K562 (cell line): ENCODE measurements around the gene ADAR. TPM values are rescaled to one million over a fixed set of nuclear protein-coding genes. Genes with fewer than 3 reads are reported as not detected.

ENCODE experiments used
- ATAC-seq: fragments of 200-7000 bp; cut with Tn5 transposase; 3 replicates; pipeline ENCODE4 v1.9.1; 2020; ENCODE audit warnings: moderate library complexity
- BruUV-seq: library from RNA; stranded (reverse); fragments of 400-500 nt; replicated peaks from 2 replicates; lab custom pipeline; 2021; lab: Mats Ljungman, UMichigan
- CTCF ChIA-PET: fragments of 300-600 bp; formaldehyde crosslinking; extraction: SDS; loops from one replicate; lab custom pipeline; 2021; ENCODE audit warnings: low intra/inter-chr PET ratio; lab: Yijun Ruan, JAX
- POLR2A ChIA-PET: fragments of 300-600, 350-650 bp; sonication (Branson Sonifier 250); formaldehyde crosslinking; extraction: SDS; loops from one replicate; lab custom pipeline; 2021; ENCODE audit warnings: antibody characterized with exemption, inconsistent platforms; lab: Yijun Ruan, JAX
- DNase-seq, 4 experiments: peaks; one replicate each; pipeline versions ENCODE4 v3.0.0 to v3.0.0-alpha.2; 2011 to 2018; ENCODE audit warnings: low spot score in 3 of 4, mixed read lengths in 3 of 4; ENCODE audit errors: extremely low read depth in 1 of 4
- FAIRE-seq: peaks from 2 replicates; lab custom pipeline; 2011; peaks lifted over from hg19 to GRCh38; lab: Jason Lieb, UNC
- H2AFZ ChIP-seq: 2 replicates; pipeline ENCODE4 v1.6.0; 2011; ENCODE audit warnings: low read depth, low read length, control low read depth, inconsistent platforms
- H3K27ac ChIP-seq: fragments of 200-600 bp; 3 replicates; pipeline ENCODE4 v1.8.0; 2011; ENCODE audit warnings: low read depth, mild to moderate bottlenecking, control low read depth, inconsistent platforms, low read length, moderate library complexity, mixed read lengths; ENCODE audit errors: extremely low read depth
- H3K27me3 ChIP-seq, 2 experiments: fragments of 300-600 bp in 1 of 2; 2 replicates in 1 of 2; 3 replicates in 1 of 2; pipeline versions ENCODE4 v1.6.0 to v1.8.0; 2011; ENCODE audit warnings: inconsistent platforms in 2 of 2, low read length in 2 of 2, mild to moderate bottlenecking in 1 of 2, mixed read lengths in 1 of 2, moderate library complexity in 1 of 2; ENCODE audit not compliant: control insufficient read depth in 2 of 2, insufficient read depth in 2 of 2
- H3K36me3 ChIP-seq: fragments of 300-600 bp; 3 replicates; pipeline ENCODE4 v1.8.0; 2011; ENCODE audit warnings: mild to moderate bottlenecking, low read length, inconsistent platforms; ENCODE audit not compliant: control insufficient read depth, insufficient read depth
- H3K4me1 ChIP-seq, 2 experiments: fragments of 200-600 bp in 1 of 2; replicated peaks in 1 of 2; 2 replicates in 1 of 2; 3 replicates in 1 of 2; pipeline versions ENCODE4 v1.5.1 to v1.8.0; 2011; ENCODE audit warnings: inconsistent platforms in 2 of 2, low read length in 2 of 2, mild to moderate bottlenecking in 1 of 2, mixed read lengths in 1 of 2, moderate library complexity in 1 of 2; ENCODE audit not compliant: control insufficient read depth in 2 of 2, insufficient read depth in 2 of 2
- H3K4me2 ChIP-seq: 2 replicates; pipeline ENCODE4 v1.6.1; 2011; ENCODE audit warnings: low read length, control low read depth, inconsistent platforms, mixed read lengths; ENCODE audit not compliant: insufficient read depth
- H3K4me3 ChIP-seq: fragments of 200-600 bp; sonication (generic), shearing (Covaris generic); 2 replicates; pipeline ENCODE4 v1.5.1; 2016; ENCODE audit warnings: control low read depth, inconsistent platforms
- H3K79me2 ChIP-seq: fragments of 200-600 bp; 3 replicates; pipeline ENCODE4 v1.8.0; 2011; ENCODE audit warnings: low read length, inconsistent platforms; ENCODE audit not compliant: control insufficient read depth, insufficient read depth
- H3K9ac ChIP-seq, 2 experiments: 2 replicates each; pipeline versions ENCODE4 v1.6.0 to v1.6.1; 2011; ENCODE audit warnings: low read depth in 2 of 2, low read length in 2 of 2, control low read depth in 1 of 2, inconsistent platforms in 1 of 2, mild to moderate bottlenecking in 1 of 2, mixed read lengths in 1 of 2; ENCODE audit not compliant: insufficient read depth in 1 of 2
- H3K9me1 ChIP-seq: one replicate; pipeline ENCODE4 v1.6.0; 2011; ENCODE audit warnings: inconsistent platforms, mild to moderate bottlenecking, low read length, moderate library complexity; ENCODE audit not compliant: control insufficient read depth, insufficient read depth
- H3K9me3 ChIP-seq: replicated peaks from 2 replicates; pipeline ENCODE4 v1.5.1; 2011; ENCODE audit warnings: low read depth, low read length, inconsistent platforms; ENCODE audit not compliant: control insufficient read depth, insufficient read depth
- H4K20me1 ChIP-seq: replicated peaks from 2 replicates; pipeline ENCODE4 v1.6.1; 2011; ENCODE audit warnings: low read length, inconsistent platforms, mixed read lengths; ENCODE audit not compliant: control insufficient read depth, insufficient read depth
- HNRNPH1 ChIP-seq: fragments of 200-400 bp; formaldehyde crosslinking; optimal IDR thresholded peaks from 2 replicates; pipeline ENCODE3; 2017; ENCODE audit warnings: low read depth, mild to moderate bottlenecking, low read length, moderate library complexity
- MAFG ChIP-seq: fragments of 450-650 bp; conservative IDR thresholded peaks from 2 replicates; pipeline ENCODE4 v1.6.1; 2016; ENCODE audit warnings: missing genetic modification characterization, missing compliant biosample characterization
- MEF2A ChIP-seq: IDR thresholded peaks from 2 replicates; pipeline ENCODE4 v1.6.1; 2011; ENCODE audit warnings: low read depth, mild to moderate bottlenecking, low read length, moderate library complexity; ENCODE audit not compliant: control insufficient read depth
- MEIS2 ChIP-seq: fragments of 450-650 bp; IDR thresholded peaks from 2 replicates; pipeline ENCODE4 v1.6.1; 2014; ENCODE audit warnings: mild to moderate bottlenecking; ENCODE audit not compliant: partially characterized antibody
- NR3C1 ChIP-seq: sonication (generic); formaldehyde crosslinking; IDR thresholded peaks from 2 replicates; pipeline ENCODE4 v1.8.1; 2022; ENCODE audit warnings: missing genetic modification reagents
- POLR3G ChIP-seq: IDR thresholded peaks from 2 replicates; pipeline ENCODE4 v1.6.1; 2011; ENCODE audit not compliant: insufficient read length, insufficient replicate concordance; ENCODE audit errors: extremely low read depth
- RAD51 ChIP-seq: fragments of 450-650 bp; IDR thresholded peaks from 2 replicates; pipeline ENCODE4 v1.7.1; 2016; ENCODE audit warnings: low read depth, mild to moderate bottlenecking, borderline replicate concordance
- RFX1 ChIP-seq: fragments of 450-650 bp; IDR thresholded peaks from 2 replicates; pipeline ENCODE4 v1.6.1; 2016; ENCODE audit warnings: mild to moderate bottlenecking, moderate library complexity
- RHOXF2B ChIP-seq: fragments of 250-450 bp; sonication (Bioruptor Pico); conservative IDR thresholded peaks from 2 replicates; pipeline ENCODE4 v1.5.1; 2021
- RUNX1 ChIP-seq: sonication (generic); IDR thresholded peaks from 2 replicates; pipeline ENCODE4 v1.6.1; 2016; ENCODE audit warnings: antibody characterized with exemption, low read depth
- SAFB2 ChIP-seq: fragments of 200-400 bp; formaldehyde crosslinking; IDR thresholded peaks from 2 replicates; pipeline ENCODE4 v1.6.1; 2018; ENCODE audit warnings: borderline replicate concordance, low read length, low read depth, moderate library complexity; ENCODE audit not compliant: severe bottlenecking
- SMARCC2 ChIP-seq: fragments of 450-650 bp; IDR thresholded peaks from 2 replicates; pipeline ENCODE4 v1.6.1; 2017; ENCODE audit warnings: antibody characterized with exemption, moderate library complexity, mild to moderate bottlenecking, low read depth
- TAF1 ChIP-seq: IDR thresholded peaks from 2 replicates; pipeline ENCODE4 v1.6.1; 2011; ENCODE audit warnings: mild to moderate bottlenecking, low read length, moderate library complexity; ENCODE audit not compliant: insufficient read depth, control insufficient read depth, severe bottlenecking; ENCODE audit errors: extremely low read depth
- TCF7L2 ChIP-seq: fragments of 150-350 bp; IDR thresholded peaks from 2 replicates; pipeline ENCODE4 v1.6.1; 2016; ENCODE audit warnings: low read depth, mild to moderate bottlenecking, low read length, moderate library complexity
- ZNF717 ChIP-seq: fragments of 250-450 bp; sonication (Bioruptor Pico); IDR thresholded peaks from 2 replicates; pipeline ENCODE4 v1.5.0; 2021
- WGBS: fragments of 100-300 bp; shearing (Covaris generic); methylation state at CpG from one replicate; pipeline ENCODE4 v1.1.6; 2016; ENCODE audit warnings: low coverage, mixed read lengths; ENCODE audit not compliant: insufficient coverage; ENCODE audit errors: missing lambda C conversion rate; 5-methylcytosine and 5-hydroxymethylcytosine counted together
- in situ Hi-C: fragments of 300-500 bp; cut with MboI; formaldehyde crosslinking; loops from 4 replicates; pipeline ENCODE4 v1.15.0; 2018; ENCODE audit warnings: inconsistent platforms, mixed read lengths
- intact Hi-C: fragments of 100-400 bp; cut with micrococcal nuclease; formaldehyde crosslinking; loops from 2 replicates; pipeline ENCODE4 v1.14.2; 2022
- polyA plus RNA-seq, 8 experiments: library from polyadenylated mRNA; depleted of rRNA in 4 of 8; stranded (reverse) in 5 of 8; unstranded in 3 of 8; fragments of >200 nt; fragmentation: Nextera tagmentation in 2 of 8; fragmentation: Illumina TruSeq in 1 of 8; extraction: Ambion mirVana in 2 of 8; extraction: Trizol in 1 of 8; gene quantifications; 2 replicates each; pipeline versions ENCODE4 v1.2.1 to v1.2.3, GENCODE V29; 2011 to 2014; ENCODE audit warnings: inconsistent platforms in 1 of 8, missing spikeins in 1 of 8
- total RNA-seq, 7 experiments: library from RNA; depleted of rRNA in 6 of 7; stranded (reverse); fragments of >200 nt in 6 of 7; fragmentation: Illumina TruSeq in 2 of 7; extraction: Trizol in 2 of 7; gene quantifications; 2 replicates each; pipeline versions ENCODE4 v1.2.1 to v1.2.3, GENCODE V29; 2011 to 2021; ENCODE audit warnings: low replicate concordance in 1 of 7
- TF ChIP-seq, protein P1 (sequence below): sonication (generic); formaldehyde crosslinking; IDR thresholded peaks from 2 replicates; pipeline ENCODE4 v1.8.1; 2023; ENCODE audit warnings: mild to moderate bottlenecking, missing genetic modification reagents, moderate library complexity

Gene ADAR
- total and polyA plus RNA-seq, 9 of the 15 experiments (the other 6 are each of a cell fraction or from before 2014, with no cell fraction given), result 30.1 to 123 (median 60.2) TPM

GRCh38 chr1:154575147-154575927, 32.6 kb downstream of the ADAR start:
- H3K9me3 ChIP-seq, result no peaks in the 10 kb centered on the region
- peaks cover 0 to 9% of the 10 kb centered on the region in 2 experiments; a peak in 2 of 5 replicates for H3K4me1 ChIP-seq
- no peak overlapping the region for H3K27ac ChIP-seq
- peaks cover 10% of the 10 kb centered on the region; the same call in 2 of the 3 replicates for H3K36me3 ChIP-seq
- H3K9me1 ChIP-seq, result peaks cover 3% of the 10 kb centered on the region
- no peak overlapping the region for H3K4me2 ChIP-seq
- CTCF ChIA-PET, result no interaction called here
- no peak overlapping the region for H3K9ac ChIP-seq
- intact Hi-C loops, result no loop called here
- in situ Hi-C loops, result no loop called here
- H3K4me3 ChIP-seq, result no peak overlapping the region
- peaks cover 19 to 36% of the 10 kb centered on the region in 2 experiments; a peak in 4 of 5 replicates for H3K27me3 ChIP-seq
- no peaks in the 10 kb centered on the region for H3K79me2 ChIP-seq
- peaks cover 20% of the 10 kb centered on the region for H4K20me1 ChIP-seq
- no peak overlapping the region for H2AFZ ChIP-seq
- no peak for FAIRE-seq
- DNase-seq, result no peak
- no peak for ATAC-seq
- POLR2A ChIA-PET, result interaction anchor here (0.6 to 1.4 kb wide), 6 partner anchors 14 to 296 kb away, joined by 3 to 5 read pairs (median 3); no protein-coding TSS in a partner anchor
- TF ChIP-seq RFX1 (no peak; the same call in 1 of the 2 replicates), RHOXF2B (CRISPR knock-in tag) (no peak), SAFB2 (no peak), POLR3G (no peak), MAFG (no peak), RAD51 (no peak), RUNX1 (no peak), SMARCC2 (no peak), NR3C1 (no peak), MEF2A (no peak), TAF1 (no peak), MEIS2 (no peak), HNRNPH1 (no peak), TCF7L2 (no peak), ZNF717 (CRISPR knock-in tag) (no peak)
- TF ChIP-seq, protein P1, sequence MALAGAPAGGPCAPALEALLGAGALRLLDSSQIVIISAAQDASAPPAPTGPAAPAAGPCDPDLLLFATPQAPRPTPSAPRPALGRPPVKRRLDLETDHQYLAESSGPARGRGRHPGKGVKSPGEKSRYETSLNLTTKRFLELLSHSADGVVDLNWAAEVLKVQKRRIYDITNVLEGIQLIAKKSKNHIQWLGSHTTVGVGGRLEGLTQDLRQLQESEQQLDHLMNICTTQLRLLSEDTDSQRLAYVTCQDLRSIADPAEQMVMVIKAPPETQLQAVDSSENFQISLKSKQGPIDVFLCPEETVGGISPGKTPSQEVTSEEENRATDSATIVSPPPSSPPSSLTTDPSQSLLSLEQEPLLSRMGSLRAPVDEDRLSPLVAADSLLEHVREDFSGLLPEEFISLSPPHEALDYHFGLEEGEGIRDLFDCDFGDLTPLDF (CRISPR knock-in tag), result no peak
- WGBS, result 23% methylated on average over 8 of the region's 10 CpGs
- BruUV-seq, result no TSS peak
